NCI-H1436 treated with DMSO at 0.1 percent for 48 hours (cell line): ENCODE results near the gene ASRGL1.
"Not testable (repeated sequence)": the region's sequence is repeated elsewhere in the genome, so short reads cannot be mapped to it uniquely, and the experiment has no call there.

Experiments
- DNase-seq: peaks from one replicate; lab custom pipeline; 2025; lab: John Stamatoyannopoulos, UW

The ASRGL1 gene

GRCh38 chr11:62352355-62353336, 15.4 kb downstream of the ASRGL1 start:
- DNase-seq: no peak

- no peak for DNase-seq
Observed at GRCh38 chr11:62353841-62354240, 16.6 kb downstream of the ASRGL1 start.

GRCh38 chr11:62358273-62358672, 21.0 kb downstream of the ASRGL1 start:
- DNase-seq: no peak

- DNase-seq: no peak
Observed at GRCh38 chr11:62359475-62359874, 22.2 kb downstream of the ASRGL1 start.

- no peak for DNase-seq
Observed at GRCh38 chr11:62360685-62361084, 23.4 kb downstream of the ASRGL1 start.

GRCh38 chr11:62368861-62369477, 31.7 kb downstream of the ASRGL1 start:
- DNase-seq: not testable (repeated sequence)

GRCh38 chr11:62370743-62371440, 33.6 kb downstream of the ASRGL1 start:
- no peak for DNase-seq

GRCh38 chr11:62372871-62373270, 35.6 kb downstream of the ASRGL1 start:
- no peak for DNase-seq

GRCh38 chr11:62373464-62374119, 36.3 kb downstream of the ASRGL1 start:
- DNase-seq: no peak

- no peak for DNase-seq
Observed at GRCh38 chr11:62374801-62375200, 37.6 kb downstream of the ASRGL1 start.

- DNase-seq: not testable (repeated sequence)
Observed at GRCh38 chr11:62378459-62379063, 41.3 kb downstream of the ASRGL1 start.

- not testable (repeated sequence) for DNase-seq
Observed at GRCh38 chr11:62379586-62379985, 42.3 kb downstream of the ASRGL1 start.

- peak; percentile 25 for DNase-seq
Observed at GRCh38 chr11:62380821-62381245, 43.6 kb downstream of the ASRGL1 start.

GRCh38 chr11:62383822-62384221, 46.6 kb downstream of the ASRGL1 start:
- DNase-seq: no peak

GRCh38 chr11:62386083-62386482, 48.8 kb downstream of the ASRGL1 start:
- not testable (repeated sequence) for DNase-seq

GRCh38 chr11:62387381-62387780, 50.1 kb downstream of the ASRGL1 start:
- no peak for DNase-seq

GRCh38 chr11:62388999-62389398, 51.8 kb downstream of the ASRGL1 start:
- DNase-seq: no peak

- DNase-seq: no peak
Observed at GRCh38 chr11:62390237-62390636, 53.0 kb downstream of the ASRGL1 start.

- no peak for DNase-seq
Observed at GRCh38 chr11:62390722-62391121, 53.5 kb downstream of the ASRGL1 start.

- no peak for DNase-seq
Observed at GRCh38 chr11:62391642-62392425, 54.6 kb downstream of the ASRGL1 start.

- no peak for DNase-seq
Observed at GRCh38 chr11:62392506-62392905, 55.3 kb downstream of the ASRGL1 start.
